Fibroblast of mammary gland (primary cell): ENCODE results near the gene MAST2.

Experiments
- DNase-seq: peaks from one replicate; pipeline ENCODE4 v3.0.0-alpha.2; 2010; ENCODE audit warnings: low read depth
- H3K4me3 ChIP-seq: 2 replicates; pipeline ENCODE4 v1.5.1; 2011; ENCODE audit warnings: low read depth, mild to moderate bottlenecking, low read length, moderate library complexity; ENCODE audit not compliant: control insufficient read depth
- TF ChIP-seq, protein P1 (sequence below): conservative IDR thresholded peaks from 2 replicates; pipeline ENCODE4 v1.5.1; 2011; ENCODE audit warnings: low read depth, low read length, inconsistent platforms; ENCODE audit not compliant: control insufficient read depth, insufficient read depth

MAST2 gene

DNA sequence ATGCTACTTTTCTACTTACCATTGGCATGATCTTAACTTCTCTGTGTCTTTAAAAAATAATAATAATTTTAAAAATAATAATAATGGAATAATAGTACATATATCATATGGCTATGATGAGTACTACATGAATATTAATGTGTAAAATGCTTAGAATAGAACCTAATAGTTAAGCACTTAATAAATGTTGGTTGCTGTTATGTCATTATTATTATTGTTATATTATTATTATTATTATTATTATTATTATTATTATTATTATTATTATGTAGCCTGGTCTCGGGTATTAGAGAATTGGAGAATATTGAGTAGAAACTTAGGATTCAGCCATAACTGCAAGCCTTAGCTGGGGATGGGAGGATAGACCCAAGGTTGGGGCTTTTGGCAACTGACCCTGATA, 108.2 kb downstream of the MAST2 start:
- TF ChIP-seq, protein P1, sequence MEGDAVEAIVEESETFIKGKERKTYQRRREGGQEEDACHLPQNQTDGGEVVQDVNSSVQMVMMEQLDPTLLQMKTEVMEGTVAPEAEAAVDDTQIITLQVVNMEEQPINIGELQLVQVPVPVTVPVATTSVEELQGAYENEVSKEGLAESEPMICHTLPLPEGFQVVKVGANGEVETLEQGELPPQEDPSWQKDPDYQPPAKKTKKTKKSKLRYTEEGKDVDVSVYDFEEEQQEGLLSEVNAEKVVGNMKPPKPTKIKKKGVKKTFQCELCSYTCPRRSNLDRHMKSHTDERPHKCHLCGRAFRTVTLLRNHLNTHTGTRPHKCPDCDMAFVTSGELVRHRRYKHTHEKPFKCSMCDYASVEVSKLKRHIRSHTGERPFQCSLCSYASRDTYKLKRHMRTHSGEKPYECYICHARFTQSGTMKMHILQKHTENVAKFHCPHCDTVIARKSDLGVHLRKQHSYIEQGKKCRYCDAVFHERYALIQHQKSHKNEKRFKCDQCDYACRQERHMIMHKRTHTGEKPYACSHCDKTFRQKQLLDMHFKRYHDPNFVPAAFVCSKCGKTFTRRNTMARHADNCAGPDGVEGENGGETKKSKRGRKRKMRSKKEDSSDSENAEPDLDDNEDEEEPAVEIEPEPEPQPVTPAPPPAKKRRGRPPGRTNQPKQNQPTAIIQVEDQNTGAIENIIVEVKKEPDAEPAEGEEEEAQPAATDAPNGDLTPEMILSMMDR, result no peak
- DNase-seq, result no peak

DNA sequence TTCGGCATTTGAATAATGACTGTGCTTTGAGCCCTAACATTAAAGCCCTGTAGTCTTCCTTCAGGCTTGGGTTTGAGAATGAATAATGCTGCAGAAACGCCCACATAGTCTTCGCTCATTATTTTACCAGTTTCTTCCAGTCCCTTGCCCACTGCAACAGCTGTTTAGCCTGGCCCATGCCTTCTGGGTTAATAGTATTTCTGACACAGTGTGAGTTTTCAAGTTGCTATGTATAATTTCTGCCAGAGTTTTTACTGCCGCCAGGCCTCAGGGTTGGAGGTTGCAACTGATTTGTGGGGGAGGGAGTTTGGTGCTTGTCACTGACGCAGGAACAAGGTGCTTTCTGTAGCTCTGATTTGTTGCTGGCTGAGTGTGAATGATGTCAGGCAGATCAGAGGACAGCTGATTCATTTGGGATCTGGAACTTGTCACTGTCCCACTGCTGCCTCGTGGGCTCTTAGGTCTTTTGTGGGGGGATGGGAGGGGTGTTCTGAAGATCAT, 109.8 kb downstream of the MAST2 start:
- DNase-seq, result peak; percentile 98
- no peak overlapping the region for H3K4me3 ChIP-seq
- TF ChIP-seq, protein P1, result no peak

More for the DNA sequence above, 108.2 kb downstream of the MAST2 start:
- no peak overlapping the region for H3K4me3 ChIP-seq

DNA sequence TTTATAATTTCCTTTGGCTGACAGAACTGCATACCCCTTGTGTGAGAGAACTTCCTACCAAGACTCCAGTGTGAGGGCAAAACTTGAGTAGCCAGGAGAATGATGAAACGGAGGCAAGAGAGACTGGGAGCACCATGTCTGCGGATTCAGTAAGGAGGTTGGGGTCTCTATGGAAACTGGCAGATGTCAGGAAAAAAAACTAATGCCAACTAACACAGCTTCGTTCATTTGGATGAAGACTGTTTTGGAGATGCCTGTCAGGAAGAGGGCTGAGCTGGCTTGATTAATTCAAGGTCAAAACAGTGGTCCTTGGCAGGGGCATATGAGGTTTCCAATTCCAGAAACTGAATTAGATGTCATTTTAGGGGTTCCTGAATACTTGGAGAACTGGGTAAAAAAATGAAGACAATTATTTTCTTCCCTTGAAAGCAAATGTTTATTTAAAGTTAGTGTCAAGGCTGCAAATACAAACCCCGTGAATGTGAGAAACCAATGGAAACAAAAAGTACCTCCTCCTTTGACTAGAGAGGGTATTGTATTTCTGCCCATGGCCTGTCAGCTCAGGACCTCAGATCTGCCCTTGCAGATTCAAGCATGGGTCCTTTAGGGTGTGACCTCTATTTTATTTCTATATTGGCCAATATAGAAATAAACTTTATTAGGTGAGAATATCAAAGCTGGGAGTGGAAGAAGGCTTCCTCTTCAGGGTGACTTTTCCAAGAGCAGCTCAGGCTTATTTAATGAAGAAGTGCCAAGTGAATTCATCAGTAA, 110.5 kb downstream of the MAST2 start:
- DNase-seq, result no peak
- no peak overlapping the region for H3K4me3 ChIP-seq
- TF ChIP-seq, protein P1, result no peak

DNA sequence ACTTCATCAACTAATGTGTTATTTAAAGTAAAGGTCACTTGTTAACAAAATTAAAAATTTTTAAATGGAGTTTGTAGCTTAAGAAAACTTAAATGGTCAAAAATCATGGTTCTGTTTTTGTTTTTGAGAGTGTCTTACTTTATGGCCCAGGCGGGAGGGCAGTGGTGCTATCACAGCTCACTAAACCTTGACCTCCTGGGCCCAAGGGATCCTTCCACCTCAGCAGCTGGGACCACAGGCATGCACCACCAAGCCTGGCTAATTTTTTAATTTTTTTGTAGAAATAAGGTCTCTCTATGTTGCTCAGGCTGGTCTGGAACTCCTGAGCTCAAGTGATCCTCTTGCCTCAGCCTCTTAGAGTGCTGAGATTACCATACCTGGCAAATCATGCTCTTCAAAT, 111.4 kb downstream of the MAST2 start:
- no peak overlapping the region for H3K4me3 ChIP-seq
- DNase-seq, result peak; percentile 6
- TF ChIP-seq, protein P1, result no peak

DNA sequence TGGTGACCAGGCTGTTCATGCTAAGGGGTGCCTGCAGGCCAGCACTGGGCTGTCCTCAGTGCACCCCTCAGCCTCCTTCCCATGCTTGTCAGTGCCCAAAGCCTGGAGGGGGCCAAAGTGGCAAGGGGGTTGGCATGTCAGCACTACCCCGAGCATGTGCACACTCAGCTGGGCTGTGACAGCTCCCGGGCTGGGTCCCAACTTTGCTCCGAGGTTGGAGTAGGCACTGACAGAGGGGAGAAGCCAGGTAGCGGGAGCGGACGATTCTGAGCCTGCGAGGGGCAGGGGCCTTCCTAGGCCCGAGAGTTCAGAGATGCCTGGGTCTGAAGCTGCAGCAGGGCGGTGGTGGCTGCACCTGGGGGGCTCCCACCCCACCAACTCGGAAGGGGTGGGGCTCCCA, 119.0 kb downstream of the MAST2 start:
- H3K4me3 ChIP-seq, result no peak overlapping the region
- TF ChIP-seq, protein P1, result no peak
- DNase-seq, result no peak

DNA sequence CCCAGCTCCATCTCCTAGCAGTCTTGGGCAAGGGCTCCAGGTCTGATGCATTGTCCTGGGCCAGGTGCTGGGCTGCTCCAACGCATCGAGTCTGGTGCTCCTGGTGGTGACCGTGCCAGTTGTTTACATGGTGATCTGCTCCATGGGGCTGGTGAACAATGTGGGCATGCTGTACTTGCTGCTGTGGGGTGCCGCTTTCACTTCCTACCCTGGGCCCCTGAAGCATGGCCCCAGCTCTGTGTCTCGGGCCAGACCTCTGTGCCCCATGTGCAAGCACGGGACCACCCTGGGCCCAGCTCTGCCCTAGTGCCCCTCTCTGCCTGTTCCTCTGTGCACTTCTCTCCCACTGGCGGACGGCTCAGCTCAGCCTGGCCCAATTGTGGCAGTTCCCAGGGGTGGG, 119.4 kb downstream of the MAST2 start:
- TF ChIP-seq, protein P1, result no peak
- DNase-seq, result no peak
- no peak overlapping the region for H3K4me3 ChIP-seq
